Natural killer cell treated with Interleukin-12 subunit alpha and Interleukin-12 subunit beta and Interleukin-15 and Interleukin-18, amount 100 ng/mL, for 72 hours (primary cell): ENCODE data around the gene NUDC. TPM values are rescaled to one million over a fixed set of nuclear protein-coding genes. Genes with fewer than 3 reads are reported as not detected.
"Not testable (repeated sequence)": the region's sequence is repeated elsewhere in the genome, so short reads cannot be mapped to it uniquely, and the experiment has no call there.

ENCODE experiments used
- ATAC-seq, 2 donors: fragments of 150-1000 bp; cut with Tn5 transposase in 1 of 2; sonication (Bioruptor Pico), chemical (Tn5 transposase) in 1 of 2; 2 replicates each; pipeline ENCODE4 v1.10.0; 2021
- DNase-seq: peaks from one replicate; pipeline ENCODE4 v3.0.0; 2022; ENCODE audit warnings: low spot score
- H3K27ac Mint-ChIP-seq, 2 donors: 1 replicate in 1 of 2; 2 replicates in 1 of 2; pipeline ENCODE4 v1.8.0; 2022; ENCODE audit warnings: mixed read lengths in 2 of 2, mild to moderate bottlenecking in 1 of 2, moderate library complexity in 1 of 2
- H3K27me3 Mint-ChIP-seq, 2 donors: 1 replicate in 1 of 2; 2 replicates in 1 of 2; pipeline ENCODE4 v1.8.0; 2022; ENCODE audit warnings: mixed read lengths in 2 of 2
- H3K36me3 Mint-ChIP-seq: one replicate; pipeline ENCODE4 v1.8.0; 2022; ENCODE audit warnings: mixed read lengths
- H3K4me1 Mint-ChIP-seq, 2 donors: 1 replicate in 1 of 2; 2 replicates in 1 of 2; pipeline ENCODE4 v1.8.0; 2022; ENCODE audit warnings: low read depth in 2 of 2, mixed read lengths in 2 of 2, mild to moderate bottlenecking in 1 of 2
- H3K4me3 Mint-ChIP-seq: one replicate; pipeline ENCODE4 v1.8.0; 2022; ENCODE audit warnings: mixed read lengths
- H3K9me3 Mint-ChIP-seq: 2 replicates; pipeline ENCODE4 v1.8.0; 2022; ENCODE audit warnings: mixed read lengths
- total RNA-seq, 2 donors: library from RNA; stranded (reverse); gene quantifications; one replicate each; pipeline ENCODE4 v1.2.3, GENCODE V29; 2022

NUDC gene
- total RNA-seq = 100 to 1,000 TPM in 1 of 2 donors, 10 to 100 TPM in 1; 78.2 to 136 TPM

- ATAC-seq = peak; percentile 97 to 98
- Mint-ChIP-seq H3K9me3 (no peaks in the 10 kb centered on the region), H3K36me3 (peaks cover 8% of the 10 kb centered on the region), H3K4me3 (peak within 1 kb of the TSS; percentile 88), H3K27ac (peak within 1 kb of the TSS; percentile 79 to 97), H3K27me3 (no peaks in the 10 kb centered on the region), H3K4me1 (peaks cover 35 to 41% of the 10 kb centered on the region in 2 donors)
- peak; percentile 97 for DNase-seq
Observed at GRCh38 chr1:26921540-26922430, at the start of gene NUDC. NUDC (plus strand) TSS chr1:26921743; CDS start chr1:26921849, 106 bp downstream.

DNA sequence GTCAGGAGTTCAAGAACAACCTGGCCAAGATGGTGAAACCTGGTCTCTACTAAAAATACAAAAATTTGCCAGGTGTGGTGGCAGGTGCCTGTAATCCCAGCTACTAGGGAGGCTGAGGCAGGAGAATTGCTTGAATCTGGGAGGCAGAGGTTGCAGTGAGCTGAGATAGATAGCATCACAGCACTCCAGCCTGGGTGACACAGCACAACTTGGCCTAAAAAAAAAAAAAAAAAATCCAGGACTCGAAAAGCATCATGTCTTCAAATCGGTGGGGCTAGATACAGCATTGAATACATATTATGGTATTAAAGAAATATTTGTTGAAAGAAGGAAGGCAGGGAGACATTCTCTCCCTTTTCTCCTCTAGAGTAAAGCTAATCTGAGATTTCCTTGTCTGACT, 48.4 kb upstream of the NUDC start:
- not testable (repeated sequence) for H3K36me3 Mint-ChIP-seq, ATAC-seq, H3K27me3 Mint-ChIP-seq, H3K9me3 Mint-ChIP-seq, H3K4me3 Mint-ChIP-seq, H3K27ac Mint-ChIP-seq, H3K4me1 Mint-ChIP-seq, DNase-seq

- Mint-ChIP-seq H3K9me3 (no peaks in the 10 kb centered on the region), H3K27ac (no peak overlapping the region), H3K4me3 (no peak overlapping the region), H3K27me3 (no peaks in the 10 kb centered on the region), H3K4me1 (no peaks in the 10 kb centered on the region), H3K36me3 (no peaks in the 10 kb centered on the region)
- ATAC-seq (no peak), DNase-seq (no peak)
Observed at GRCh38 chr1:26874896-26875295, 46.6 kb upstream of the NUDC start.

GRCh38 chr1:26877326-26877725, 44.2 kb upstream of the NUDC start:
- Mint-ChIP-seq H3K9me3 (no peaks in the 10 kb centered on the region), H3K4me3 (no peak overlapping the region), H3K27ac (no peak overlapping the region), H3K27me3 (no peaks in the 10 kb centered on the region), H3K4me1 (no peaks in the 10 kb centered on the region), H3K36me3 (peaks cover 5% of the 10 kb centered on the region)
- ATAC-seq (no peak), DNase-seq (no peak)

DNA sequence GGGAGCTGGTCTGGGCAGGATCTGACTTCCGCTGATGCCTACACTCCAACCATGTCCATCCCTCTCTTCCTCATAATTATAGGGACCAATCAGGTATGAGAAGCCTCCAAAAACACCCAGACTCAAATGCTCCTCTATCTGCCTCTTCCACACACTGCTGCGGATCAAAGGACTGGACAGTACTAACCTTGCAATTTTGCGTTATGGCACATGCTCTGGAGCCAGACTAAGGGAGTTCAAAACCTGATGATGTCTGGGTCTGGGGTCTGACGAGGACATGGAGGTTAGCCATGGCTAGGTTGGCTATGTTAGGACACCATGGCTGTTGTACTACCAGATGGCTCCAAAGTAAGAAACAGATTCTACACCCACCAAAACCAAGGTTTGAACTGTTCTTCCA, 41.8 kb upstream of the NUDC start:
- Mint-ChIP-seq H3K36me3 (peaks cover 26% of the 10 kb centered on the region), H3K27ac (no peak overlapping the region), H3K27me3 (no peaks in the 10 kb centered on the region), H3K9me3 (no peaks in the 10 kb centered on the region), H3K4me3 (no peak overlapping the region), H3K4me1 (peaks cover 6 to 8% of the 10 kb centered on the region in 2 donors)
- ATAC-seq = no peak
- DNase-seq = no peak

DNA sequence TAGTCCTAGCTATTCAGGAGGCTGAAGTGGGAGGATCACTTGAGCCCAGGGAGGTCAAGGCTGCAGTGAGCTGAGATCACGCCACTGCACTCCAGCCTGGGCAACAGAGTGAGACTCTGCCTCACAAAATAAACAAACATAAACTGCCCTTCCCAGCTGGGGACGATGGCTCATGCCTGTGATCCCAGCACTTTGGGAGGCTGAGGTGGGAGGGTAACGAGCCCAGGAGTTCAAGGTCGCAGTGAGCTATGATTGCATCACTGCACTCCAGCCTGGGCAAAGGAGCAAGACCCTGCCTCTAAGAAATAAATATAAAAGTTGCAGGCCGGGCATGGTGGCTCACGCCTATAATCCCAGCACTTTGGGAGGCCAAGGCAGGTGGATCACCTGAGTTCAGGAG, 39.9 kb upstream of the NUDC start:
- ATAC-seq, H3K4me3 Mint-ChIP-seq, H3K27me3 Mint-ChIP-seq, DNase-seq, H3K27ac Mint-ChIP-seq, H3K9me3 Mint-ChIP-seq: not testable (repeated sequence)
- Mint-ChIP-seq H3K36me3 (peaks cover 33% of the 10 kb centered on the region), H3K4me1 (peaks cover 11 to 12% of the 10 kb centered on the region in 2 donors)

GRCh38 chr1:26882696-26883463, 38.7 kb upstream of the NUDC start:
- Mint-ChIP-seq H3K36me3 (peaks cover 33% of the 10 kb centered on the region), H3K9me3 (no peaks in the 10 kb centered on the region), H3K4me1 (peaks cover 12 to 14% of the 10 kb centered on the region in 2 donors), H3K27me3 (no peaks in the 10 kb centered on the region), H3K27ac (no peak overlapping the region), H3K4me3 (no peak overlapping the region)
- ATAC-seq (no peak), DNase-seq (no peak)

- H3K4me1 Mint-ChIP-seq = peaks cover 26 to 30% of the 10 kb centered on the region in 2 donors
- H3K27ac Mint-ChIP-seq = no peak overlapping the region
- no peaks in the 10 kb centered on the region for H3K9me3 Mint-ChIP-seq
- ATAC-seq (no peak), DNase-seq (no peak)
- H3K4me3 Mint-ChIP-seq = no peak overlapping the region
- H3K27me3 Mint-ChIP-seq = no peaks in the 10 kb centered on the region
- H3K36me3 Mint-ChIP-seq = peaks cover 41% of the 10 kb centered on the region
Observed at GRCh38 chr1:26887125-26887524, 34.4 kb upstream of the NUDC start.

GRCh38 chr1:26888231-26888630, 33.3 kb upstream of the NUDC start:
- H3K4me3 Mint-ChIP-seq = peak overlapping the region; percentile 98
- H3K27me3 Mint-ChIP-seq = no peaks in the 10 kb centered on the region
- DNase-seq (no peak), ATAC-seq (no peak)
- peaks cover 30% of the 10 kb centered on the region for H3K36me3 Mint-ChIP-seq
- peaks cover 20 to 24% of the 10 kb centered on the region in 2 donors for H3K4me1 Mint-ChIP-seq
- H3K27ac Mint-ChIP-seq = peak overlapping the region; percentile 95 to 96
- no peaks in the 10 kb centered on the region for H3K9me3 Mint-ChIP-seq

GRCh38 chr1:26889551-26890466, 31.7 kb upstream of the NUDC start, which contains the start of gene GPN2:
GPN2 (minus strand) TSS chr1:26890283; CDS start chr1:26890096, 187 bp downstream.
- H3K4me3 Mint-ChIP-seq = peak within 1 kb of the TSS; percentile 98
- DNase-seq = peak; percentile 87
- ATAC-seq = peak; percentile 97
- no peaks in the 10 kb centered on the region for H3K9me3 Mint-ChIP-seq
- peak within 1 kb of the TSS; percentile 95 to 96 for H3K27ac Mint-ChIP-seq
- H3K27me3 Mint-ChIP-seq = no peaks in the 10 kb centered on the region
- H3K4me1 Mint-ChIP-seq = peaks cover 22 to 27% of the 10 kb centered on the region in 2 donors
- peaks cover 24% of the 10 kb centered on the region for H3K36me3 Mint-ChIP-seq

DNA sequence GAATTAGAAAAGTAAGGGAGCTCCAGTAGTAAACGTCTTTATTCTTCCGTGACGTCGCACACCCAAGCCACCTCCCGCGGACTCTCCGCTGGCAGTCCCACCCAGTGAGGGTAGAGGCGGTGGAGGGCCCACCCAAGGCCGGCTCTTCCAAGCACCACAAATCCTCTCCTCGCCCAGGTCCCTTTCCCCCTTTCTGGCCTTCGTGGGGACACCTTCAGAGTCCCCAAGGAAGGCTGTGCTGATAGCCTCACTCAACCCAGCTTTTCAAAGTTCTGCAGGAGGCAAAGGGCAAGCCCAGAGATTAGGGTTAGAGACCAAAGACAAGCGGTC, 31.1 kb upstream of the NUDC start:
- peaks cover 20% of the 10 kb centered on the region for H3K36me3 Mint-ChIP-seq
- H3K27me3 Mint-ChIP-seq = no peaks in the 10 kb centered on the region
- peak overlapping the region; percentile 95 to 96 for H3K27ac Mint-ChIP-seq
- H3K4me1 Mint-ChIP-seq = peaks cover 20 to 23% of the 10 kb centered on the region in 2 donors
- ATAC-seq = peak; percentile 54 to 71
- peak overlapping the region; percentile 98 for H3K4me3 Mint-ChIP-seq
- H3K9me3 Mint-ChIP-seq = no peaks in the 10 kb centered on the region
- no peak for DNase-seq

DNA sequence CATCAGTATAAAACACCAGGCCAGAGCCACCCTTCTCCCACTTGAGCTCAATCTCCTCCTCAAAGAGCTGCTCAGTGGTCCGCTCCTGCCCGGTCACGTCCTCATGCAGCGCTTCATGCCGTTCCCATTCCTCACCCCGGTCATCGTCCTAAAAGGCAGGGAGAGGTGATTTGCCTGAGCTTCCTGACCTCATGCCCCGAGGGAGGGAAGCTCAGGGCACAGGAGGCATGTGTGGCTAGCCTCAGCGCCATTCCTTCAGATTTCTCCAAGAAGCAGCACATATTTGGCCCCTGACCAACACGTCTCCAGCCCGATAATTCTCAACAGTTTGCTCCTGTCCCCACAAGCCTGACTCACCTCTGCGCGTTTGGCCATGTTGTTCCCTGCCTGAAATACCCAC, 27.3 kb upstream of the NUDC start:
- Mint-ChIP-seq H3K4me3 (no peak overlapping the region), H3K27ac (no peak overlapping the region), H3K27me3 (no peaks in the 10 kb centered on the region), H3K36me3 (peaks cover 17% of the 10 kb centered on the region), H3K4me1 (peaks cover 23 to 25% of the 10 kb centered on the region in 2 donors), H3K9me3 (no peaks in the 10 kb centered on the region)
- ATAC-seq (no peak), DNase-seq (no peak)

DNA sequence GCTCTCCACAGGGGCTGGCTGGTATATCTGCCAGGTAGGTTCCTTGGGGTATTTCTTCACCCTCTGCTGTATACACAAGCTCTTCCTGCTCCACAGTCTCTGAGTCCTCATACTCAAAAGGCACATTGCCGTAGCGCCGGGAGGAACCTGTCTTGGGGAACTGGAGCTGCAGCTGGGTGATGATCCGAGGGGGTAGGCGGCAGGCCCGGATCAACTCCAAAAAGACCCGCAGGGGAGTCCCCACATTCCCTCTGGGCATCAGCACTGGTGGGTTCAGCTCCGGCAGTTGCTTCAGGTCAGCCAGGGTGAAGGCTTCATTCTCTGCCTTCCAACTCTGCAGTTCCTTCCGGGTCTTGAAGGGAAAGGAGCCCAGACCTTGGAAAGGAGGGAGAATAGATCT, 24.2 kb upstream of the NUDC start:
- Mint-ChIP-seq H3K27ac (no peak overlapping the region), H3K9me3 (no peaks in the 10 kb centered on the region), H3K4me3 (no peak overlapping the region), H3K36me3 (peaks cover 14% of the 10 kb centered on the region), H3K4me1 (peaks cover 31 to 36% of the 10 kb centered on the region in 2 donors), H3K27me3 (no peaks in the 10 kb centered on the region)
- DNase-seq = no peak
- ATAC-seq = no peak
